GM21526 (cell line): ENCODE results near the gene G2E3.
"Not testable (repeated sequence)": the region's sequence is repeated elsewhere in the genome, so short reads cannot be mapped to it uniquely, and the experiment has no call there.

Source experiments
- ATAC-seq: cut with Tn5 transposase; IDR thresholded peaks from one replicate; pipeline ENCODE4 v1.9.1; 2021; ENCODE audit warnings: moderate library complexity; ENCODE audit not compliant: unreplicated experiment, low FRiP score

The G2E3 gene

GRCh38 chr14:30600922-30601918 is 42.3 kb downstream of the G2E3 start:
- ATAC-seq, result no peak

DNA sequence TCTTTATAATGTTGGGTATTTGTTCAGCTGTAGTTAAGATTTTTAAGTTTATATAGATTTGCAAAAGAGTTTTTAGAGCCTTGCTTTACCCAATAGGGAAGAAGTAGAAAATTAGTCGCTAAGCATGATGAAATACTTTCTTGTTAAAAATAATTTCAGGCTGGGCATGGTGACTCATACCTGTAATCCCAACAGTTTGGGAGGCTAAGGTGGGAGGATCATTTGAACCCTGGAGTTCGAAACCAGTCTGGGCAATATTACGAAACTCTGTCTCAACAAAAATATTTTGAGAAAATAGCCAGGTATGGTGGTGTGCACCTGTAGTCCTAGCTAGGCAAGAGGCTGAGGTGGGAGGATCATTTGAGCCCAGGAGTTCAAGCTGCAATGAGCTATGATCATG is 44.4 kb downstream of the G2E3 start:
- no peak for ATAC-seq

DNA sequence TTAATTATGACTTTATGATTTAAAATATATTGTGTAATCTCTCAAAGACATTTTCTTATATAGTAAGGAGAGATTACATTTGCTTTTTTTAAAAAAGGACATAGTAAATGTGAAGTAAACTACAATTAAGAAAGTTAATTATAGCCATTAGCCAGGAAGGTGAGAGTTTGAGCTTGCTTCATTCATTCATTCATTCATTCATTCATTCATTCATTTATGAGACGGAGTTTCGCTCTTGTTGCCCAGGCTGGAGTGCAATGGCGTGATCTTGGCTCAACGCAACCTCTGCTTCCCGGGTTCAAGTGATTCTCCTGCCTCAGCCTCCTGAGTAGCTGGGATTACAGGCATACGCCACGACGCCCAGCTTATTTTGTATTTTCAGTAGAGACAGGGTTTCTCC is 45.7 kb downstream of the G2E3 start:
- not testable (repeated sequence) for ATAC-seq

GRCh38 chr14:30607156-30607780 is 48.3 kb downstream of the G2E3 start:
- ATAC-seq, result no peak

GRCh38 chr14:30608533-30609006 is 49.6 kb downstream of the G2E3 start:
- no peak for ATAC-seq

DNA sequence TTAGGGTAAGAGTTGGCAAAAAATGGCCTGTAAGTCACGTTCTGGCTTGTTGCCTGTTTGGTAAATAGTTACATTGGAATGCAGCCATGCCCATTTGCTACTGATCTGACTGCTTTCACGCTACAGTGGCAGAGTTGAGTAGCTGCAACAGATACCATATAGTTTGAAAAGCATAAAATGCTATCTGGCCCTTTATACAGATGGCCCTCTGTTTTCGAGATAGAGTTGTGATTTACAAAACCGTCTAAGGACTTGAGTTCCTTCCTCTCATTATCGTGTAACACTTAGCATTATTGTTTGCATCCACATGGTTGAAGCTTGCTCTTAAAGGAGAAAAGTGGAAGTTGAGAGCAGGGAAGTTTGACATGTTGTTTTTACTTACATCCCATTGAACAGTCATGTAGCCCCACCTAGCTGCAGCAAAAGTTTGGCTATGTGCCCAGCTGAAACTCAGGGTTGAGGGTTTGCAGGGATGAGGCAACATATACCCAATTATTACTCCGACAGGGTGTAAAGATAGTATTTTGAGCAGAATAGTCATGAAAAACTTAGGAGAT is 51.9 kb downstream of the G2E3 start:
- no peak for ATAC-seq

- no peak for ATAC-seq
Observed at GRCh38 chr14:30614155-30614554, 55.2 kb downstream of the G2E3 start.

GRCh38 chr14:30620178-30620577 is 61.2 kb downstream of the G2E3 start:
- no peak for ATAC-seq

GRCh38 chr14:30621354-30621939 is 62.5 kb downstream of the G2E3 start:
- peak; percentile 0 for ATAC-seq

- ATAC-seq, result peak; percentile 88
Observed at GRCh38 chr14:30621940-30622830, 63.2 kb downstream of the G2E3 start, which contains the start of gene SCFD1. Gene SCFD1, plus strand, starts transcription at chr14:30622319. Its CDS starts 20 bp downstream, at chr14:30622339.

- no peak for ATAC-seq
Observed at GRCh38 chr14:30623412-30624131, 64.6 kb downstream of the G2E3 start.

- ATAC-seq, result no peak
Observed at GRCh38 chr14:30624132-30624423, 65.1 kb downstream of the G2E3 start.

- ATAC-seq, result no peak
Observed at GRCh38 chr14:30625533-30625932, 66.6 kb downstream of the G2E3 start.

GRCh38 chr14:30629432-30629831 is 70.5 kb downstream of the G2E3 start:
- not testable (repeated sequence) for ATAC-seq

GRCh38 chr14:30630248-30630647 is 71.3 kb downstream of the G2E3 start:
- ATAC-seq, result no peak

DNA sequence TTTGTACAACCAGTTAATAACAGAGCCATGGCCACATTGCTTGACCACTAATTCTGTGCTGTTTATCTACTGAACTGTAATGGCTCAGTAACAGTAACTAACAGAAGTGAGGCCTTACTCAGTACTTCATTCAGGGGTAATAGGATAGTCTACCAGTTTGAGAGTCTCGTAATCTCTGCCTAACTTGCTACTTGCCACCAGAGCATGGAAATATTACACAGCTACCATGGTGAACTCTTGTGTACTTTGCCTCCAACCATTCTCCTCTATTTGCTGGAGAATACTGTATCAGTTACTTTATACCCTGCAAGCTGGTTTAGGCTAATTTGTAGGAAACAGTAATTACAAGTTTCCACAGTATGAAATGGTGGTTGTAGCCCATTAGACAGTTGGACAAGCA is 73.8 kb downstream of the G2E3 start:
- ATAC-seq, result no peak

DNA sequence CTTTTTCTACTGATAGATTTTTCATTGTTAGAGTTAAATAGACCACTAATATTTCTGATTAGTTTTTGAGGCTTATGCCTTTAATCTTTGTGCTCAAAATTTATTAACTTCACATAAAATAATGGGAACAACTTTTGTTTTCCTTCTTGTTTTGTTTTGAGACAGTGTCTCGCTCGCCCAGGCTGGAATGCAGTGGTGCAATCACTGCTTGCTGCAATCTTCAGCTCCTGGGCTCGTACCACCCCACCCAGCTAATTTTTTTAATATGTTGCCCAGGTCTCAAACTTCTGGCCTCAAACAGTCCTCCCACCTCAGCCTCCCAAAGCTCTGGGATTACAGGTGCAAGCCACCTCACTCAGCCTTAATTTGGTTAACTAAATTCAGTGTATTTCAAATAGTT is 80.0 kb downstream of the G2E3 start:
- ATAC-seq, result no peak

DNA sequence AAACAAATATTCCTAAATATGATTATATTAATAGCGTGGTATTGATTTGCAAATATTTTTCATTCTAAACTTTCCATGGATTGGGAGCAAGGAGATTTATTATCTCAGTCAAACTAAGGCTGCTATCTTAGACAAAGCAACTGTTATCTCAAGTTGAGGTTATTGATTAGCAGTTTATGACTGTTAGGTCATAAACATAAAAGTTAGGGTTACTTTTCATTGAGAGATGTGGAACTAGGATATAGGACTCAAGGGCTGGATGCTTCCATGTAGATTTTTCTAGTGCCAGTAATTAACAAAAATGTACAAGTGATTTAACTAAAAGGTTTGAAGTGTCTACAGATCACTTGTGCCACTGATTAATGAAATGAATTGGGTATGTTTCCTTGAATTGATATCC is 82.2 kb downstream of the G2E3 start:
- ATAC-seq, result no peak

GRCh38 chr14:30644462-30644861 is 85.5 kb downstream of the G2E3 start:
- ATAC-seq, result not testable (repeated sequence)
